ENCODE data around the gene SRSF9.
A peak's percentile ranks its signal among the peaks of the same experiment; 100 is the strongest.

Gene SRSF9

DNA sequence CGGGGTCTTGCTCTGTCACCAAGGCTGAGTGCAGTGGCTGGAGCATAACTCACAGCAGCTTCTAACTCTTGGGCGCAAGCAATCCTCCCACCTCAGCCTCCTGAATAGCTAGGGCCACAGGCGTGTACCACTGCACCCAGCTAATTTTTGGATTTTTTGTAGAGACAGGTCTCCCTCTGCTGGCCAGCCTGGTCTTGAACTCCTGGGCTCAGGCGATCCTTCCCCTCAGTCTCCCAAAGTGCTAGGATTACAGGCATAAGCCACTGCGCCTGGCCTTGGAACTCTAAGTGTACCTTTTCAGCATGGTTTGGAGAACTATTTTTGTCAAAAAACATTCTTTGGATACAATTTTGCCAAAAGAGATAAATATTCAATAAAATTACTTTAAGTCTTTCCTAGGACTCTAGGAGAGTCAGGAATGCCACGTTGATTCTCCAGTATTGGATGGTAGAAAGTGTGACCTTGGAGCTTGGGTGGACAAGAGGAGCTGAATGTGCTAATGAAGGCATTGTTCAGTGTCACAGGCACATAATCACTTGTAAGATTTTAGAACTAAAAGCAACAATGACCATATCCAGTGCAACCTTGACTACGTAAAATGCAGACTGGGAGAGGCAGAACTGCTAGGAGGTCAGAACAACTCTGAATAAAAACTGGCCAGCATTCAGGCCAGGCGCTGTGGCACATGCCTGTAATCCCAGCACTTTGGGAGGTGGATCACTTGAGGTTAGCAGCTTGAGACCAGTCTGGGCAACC lies 2.8 kb downstream of the SRSF9 start:
- H3K9me3 ChIP-seq (ENCODE audit: control insufficient read depth, insufficient read depth, low read length), result no peaks in the 10 kb centered on the region
- H3K4me3 ChIP-seq (ENCODE audit: low read length), result peak overlapping the region; percentile 18; the same call in 1 of the 2 replicates
- H3K36me3 ChIP-seq (ENCODE audit: control insufficient read depth, low read length), result peaks cover 74% of the 10 kb centered on the region
- H3K4me1 ChIP-seq (ENCODE audit: control insufficient read depth, low read length), result peaks cover 38% of the 10 kb centered on the region
- peaks cover 43% of the 10 kb centered on the region for H4K20me1 ChIP-seq (ENCODE audit: control insufficient read depth, insufficient read depth, low read depth, low read length)
- H3K27me3 ChIP-seq (ENCODE audit: control insufficient read depth, low read length), result no peaks in the 10 kb centered on the region
- H3K79me2 ChIP-seq (ENCODE audit: control insufficient read depth, low read length), result peaks cover 94% of the 10 kb centered on the region
- H3K4me2 ChIP-seq (ENCODE audit: low read length), result peak overlapping the region; percentile 65
- no peak for TF ChIP-seq EZH2phosphoT487 (IDR thresholded peaks at IDR 0.05; ENCODE audit: borderline replicate concordance, low read length)
- TF ChIP-seq, protein P1, sequence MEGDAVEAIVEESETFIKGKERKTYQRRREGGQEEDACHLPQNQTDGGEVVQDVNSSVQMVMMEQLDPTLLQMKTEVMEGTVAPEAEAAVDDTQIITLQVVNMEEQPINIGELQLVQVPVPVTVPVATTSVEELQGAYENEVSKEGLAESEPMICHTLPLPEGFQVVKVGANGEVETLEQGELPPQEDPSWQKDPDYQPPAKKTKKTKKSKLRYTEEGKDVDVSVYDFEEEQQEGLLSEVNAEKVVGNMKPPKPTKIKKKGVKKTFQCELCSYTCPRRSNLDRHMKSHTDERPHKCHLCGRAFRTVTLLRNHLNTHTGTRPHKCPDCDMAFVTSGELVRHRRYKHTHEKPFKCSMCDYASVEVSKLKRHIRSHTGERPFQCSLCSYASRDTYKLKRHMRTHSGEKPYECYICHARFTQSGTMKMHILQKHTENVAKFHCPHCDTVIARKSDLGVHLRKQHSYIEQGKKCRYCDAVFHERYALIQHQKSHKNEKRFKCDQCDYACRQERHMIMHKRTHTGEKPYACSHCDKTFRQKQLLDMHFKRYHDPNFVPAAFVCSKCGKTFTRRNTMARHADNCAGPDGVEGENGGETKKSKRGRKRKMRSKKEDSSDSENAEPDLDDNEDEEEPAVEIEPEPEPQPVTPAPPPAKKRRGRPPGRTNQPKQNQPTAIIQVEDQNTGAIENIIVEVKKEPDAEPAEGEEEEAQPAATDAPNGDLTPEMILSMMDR (IDR thresholded peaks at IDR 0.05; ENCODE audit: low read depth, low read length, poor library complexity, severe bottlenecking), result peak; percentile 69
- peaks cover 21% of the 10 kb centered on the region for H3F3A ChIP-seq (ENCODE audit: control insufficient read depth, insufficient read depth)
- H3K9me2 ChIP-seq (replicated peaks; ENCODE audit: control insufficient read depth, low read length), result no peaks in the 10 kb centered on the region
- H3K27ac ChIP-seq (ENCODE audit: low read depth, low read length), result no peak overlapping the region

DNA sequence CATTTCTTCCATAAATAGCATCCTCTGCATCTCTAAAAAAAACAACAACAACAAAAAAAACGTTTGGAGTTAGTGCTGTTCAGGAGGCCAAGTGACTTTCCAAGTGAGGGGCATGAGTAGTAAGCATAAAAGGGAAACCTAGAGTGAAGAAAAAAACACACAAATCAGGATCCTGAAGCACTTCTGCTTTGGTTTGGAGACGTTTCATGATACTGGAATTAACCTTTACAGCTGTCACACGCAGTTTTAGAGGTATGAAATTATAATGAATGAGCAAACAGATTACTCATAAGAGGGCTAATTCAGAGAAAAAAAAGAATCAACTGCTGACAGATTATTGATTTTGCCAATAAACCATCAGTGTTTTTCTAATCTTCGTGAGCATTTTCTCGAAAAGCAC lies 3.8 kb downstream of the SRSF9 start:
- H3K4me1 ChIP-seq (ENCODE audit: control insufficient read depth, low read length), result peaks cover 29% of the 10 kb centered on the region
- TF ChIP-seq EZH2phosphoT487 (IDR thresholded peaks at IDR 0.05; ENCODE audit: borderline replicate concordance, low read length), result no peak
- TF ChIP-seq, protein P1 (IDR thresholded peaks at IDR 0.05; ENCODE audit: low read depth, low read length, poor library complexity, severe bottlenecking), result no peak
- peaks cover 84% of the 10 kb centered on the region for H3K36me3 ChIP-seq (ENCODE audit: control insufficient read depth, low read length)
- H3K4me2 ChIP-seq (ENCODE audit: low read length), result no peak overlapping the region
- H3K27ac ChIP-seq (ENCODE audit: low read depth, low read length), result no peak overlapping the region
- H3K9me3 ChIP-seq (ENCODE audit: control insufficient read depth, insufficient read depth, low read length), result no peaks in the 10 kb centered on the region
- H3K27me3 ChIP-seq (ENCODE audit: control insufficient read depth, low read length), result no peaks in the 10 kb centered on the region
- peaks cover 26% of the 10 kb centered on the region for H3F3A ChIP-seq (ENCODE audit: control insufficient read depth, insufficient read depth)
- H3K4me3 ChIP-seq (ENCODE audit: low read length), result no peak overlapping the region
- H3K79me2 ChIP-seq (ENCODE audit: control insufficient read depth, low read length), result peaks cover 89% of the 10 kb centered on the region
- H3K9me2 ChIP-seq (replicated peaks; ENCODE audit: control insufficient read depth, low read length), result no peaks in the 10 kb centered on the region
- H4K20me1 ChIP-seq (ENCODE audit: control insufficient read depth, insufficient read depth, low read depth, low read length), result peaks cover 43% of the 10 kb centered on the region

DNA sequence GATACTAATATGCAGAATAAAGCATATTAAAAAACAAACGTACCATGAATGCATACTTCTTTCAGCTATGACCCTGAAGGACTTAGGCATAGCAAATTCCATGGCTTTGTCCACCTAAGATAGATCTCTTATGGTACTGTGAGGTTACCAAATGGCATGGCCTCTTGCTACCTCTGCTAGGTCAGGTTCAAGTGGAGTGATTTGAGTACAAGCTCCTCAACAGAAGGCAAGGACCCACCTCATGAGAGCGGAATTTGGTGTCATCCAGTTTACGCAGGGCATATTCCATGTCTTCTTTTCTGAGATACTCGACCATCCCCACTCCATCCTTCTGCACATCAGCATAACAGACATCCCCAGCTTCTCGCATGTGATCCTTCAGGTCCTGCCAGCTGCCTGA lies 5.8 kb downstream of the SRSF9 start:
- Histone ChIP-seq H3K9me2 (replicated peaks; ENCODE audit: control insufficient read depth, low read length) (no peaks in the 10 kb centered on the region), H3K4me3 (ENCODE audit: low read length) (no peak overlapping the region), H3K27ac (ENCODE audit: low read depth, low read length) (no peak overlapping the region), H3K79me2 (ENCODE audit: control insufficient read depth, low read length) (peaks cover 73% of the 10 kb centered on the region), H3K27me3 (ENCODE audit: control insufficient read depth, low read length) (no peaks in the 10 kb centered on the region), H3K4me1 (ENCODE audit: control insufficient read depth, low read length) (peaks cover 23% of the 10 kb centered on the region), H4K20me1 (ENCODE audit: control insufficient read depth, insufficient read depth, low read depth, low read length) (peaks cover 41% of the 10 kb centered on the region), H3K36me3 (ENCODE audit: control insufficient read depth, low read length) (peaks cover 96% of the 10 kb centered on the region), H3K9me3 (ENCODE audit: control insufficient read depth, insufficient read depth, low read length) (no peaks in the 10 kb centered on the region), H3K4me2 (ENCODE audit: low read length) (no peak overlapping the region), H3F3A (ENCODE audit: control insufficient read depth, insufficient read depth) (peaks cover 39% of the 10 kb centered on the region)
- no peak for TF ChIP-seq EZH2phosphoT487 (IDR thresholded peaks at IDR 0.05; ENCODE audit: borderline replicate concordance, low read length)
- TF ChIP-seq, protein P1 (IDR thresholded peaks at IDR 0.05; ENCODE audit: low read depth, low read length, poor library complexity, severe bottlenecking), result no peak

Data from DOHH2 (cell line).